HG02588 (cell line): Measurements from ENCODE around the gene ADSS1.

ENCODE experiments used
- ATAC-seq: cut with Tn5 transposase; IDR thresholded peaks from one replicate; pipeline ENCODE4 v1.9.1; 2021; ENCODE audit warnings: mild to moderate bottlenecking, moderate library complexity; ENCODE audit not compliant: unreplicated experiment

The ADSS1 gene

DNA sequence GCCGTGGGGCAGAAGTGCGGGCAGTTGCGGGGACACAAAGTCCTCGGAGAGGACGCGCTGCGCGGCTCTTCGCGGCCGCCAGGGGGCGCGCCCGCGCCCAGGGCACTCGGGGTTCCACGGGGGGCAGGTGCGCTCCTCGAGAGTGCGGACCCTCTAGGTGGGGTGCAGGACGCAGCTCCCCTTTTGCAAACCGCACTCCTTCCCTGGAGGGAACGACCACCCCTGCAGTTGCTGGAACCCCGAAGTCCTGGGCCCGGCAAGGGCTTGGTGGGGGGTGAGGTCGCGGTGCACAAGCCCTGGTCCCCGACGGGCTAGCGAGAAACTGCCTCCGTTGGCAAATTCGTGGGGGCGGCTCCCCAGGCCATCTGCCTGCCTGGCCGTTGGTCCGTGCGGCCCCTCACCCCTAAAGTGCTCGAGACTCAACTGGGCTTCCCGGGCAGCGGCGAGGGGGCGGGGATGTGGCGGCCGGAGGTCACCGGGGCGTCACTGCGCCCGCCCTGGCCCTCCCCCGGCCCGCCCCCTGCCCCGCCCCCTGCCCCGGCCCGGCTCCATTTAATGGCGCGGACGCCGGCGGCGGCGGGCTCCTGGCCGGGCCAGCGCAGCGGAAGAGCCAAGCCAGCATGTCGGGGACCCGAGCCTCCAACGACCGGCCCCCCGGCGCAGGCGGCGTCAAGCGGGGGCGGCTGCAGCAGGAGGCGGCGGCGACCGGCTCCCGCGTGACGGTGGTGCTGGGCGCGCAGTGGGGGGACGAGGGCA lies at the start of gene ADSS1:
TSS of gene ADSS1 (plus strand) at position 579 of the 756 bp plus-strand sequence. CDS start at position 621, 42 bp downstream.
- ATAC-seq: no peak

DNA sequence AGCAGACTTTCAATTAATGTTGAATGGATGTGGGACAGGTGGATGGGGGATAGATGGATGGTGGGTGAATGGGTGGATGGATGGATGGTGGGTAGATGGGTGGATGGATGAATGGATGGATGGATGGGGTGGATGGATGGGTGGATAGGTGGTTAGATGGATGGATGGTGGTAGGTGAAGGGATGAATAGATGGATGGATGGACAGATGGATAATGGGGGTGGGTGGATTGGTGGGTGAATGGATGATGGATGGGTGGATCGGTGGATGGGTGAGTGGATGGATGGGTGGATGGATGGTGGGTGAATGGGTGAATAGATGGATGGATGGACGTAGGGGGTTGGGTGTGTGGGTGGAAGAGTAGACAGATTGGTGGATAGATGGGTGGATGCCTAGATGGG lies 48.6 kb upstream of the ADSS1 start:
- ATAC-seq: no peak

DNA sequence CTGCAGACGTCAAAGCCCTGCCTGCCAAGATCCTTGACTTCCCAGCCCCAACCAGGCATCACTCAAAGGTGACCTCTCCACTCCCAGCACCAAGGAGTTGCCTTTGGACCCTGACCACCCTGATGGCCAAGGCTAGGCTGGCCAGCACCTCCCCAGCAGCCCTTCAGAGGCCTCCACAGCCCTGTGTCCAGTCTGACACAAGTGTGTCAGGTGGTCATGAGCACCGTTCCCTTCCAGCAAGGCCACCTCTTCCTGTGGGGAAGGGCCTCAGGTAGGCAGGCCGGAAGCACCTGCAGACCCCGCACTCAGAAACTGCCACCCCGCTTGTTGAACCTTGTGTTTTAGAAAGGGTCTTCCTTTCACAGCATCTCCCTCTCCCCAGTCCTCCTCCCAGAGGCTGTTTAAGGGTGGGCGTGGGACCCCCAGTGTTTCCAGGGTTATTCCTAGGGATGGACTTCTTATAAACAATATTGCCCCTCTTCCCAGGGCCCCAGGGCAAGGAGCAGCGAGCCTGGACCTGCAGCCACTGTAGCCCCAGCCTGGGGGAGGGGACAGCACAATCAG lies 47.8 kb upstream of the ADSS1 start:
- no peak for ATAC-seq

DNA sequence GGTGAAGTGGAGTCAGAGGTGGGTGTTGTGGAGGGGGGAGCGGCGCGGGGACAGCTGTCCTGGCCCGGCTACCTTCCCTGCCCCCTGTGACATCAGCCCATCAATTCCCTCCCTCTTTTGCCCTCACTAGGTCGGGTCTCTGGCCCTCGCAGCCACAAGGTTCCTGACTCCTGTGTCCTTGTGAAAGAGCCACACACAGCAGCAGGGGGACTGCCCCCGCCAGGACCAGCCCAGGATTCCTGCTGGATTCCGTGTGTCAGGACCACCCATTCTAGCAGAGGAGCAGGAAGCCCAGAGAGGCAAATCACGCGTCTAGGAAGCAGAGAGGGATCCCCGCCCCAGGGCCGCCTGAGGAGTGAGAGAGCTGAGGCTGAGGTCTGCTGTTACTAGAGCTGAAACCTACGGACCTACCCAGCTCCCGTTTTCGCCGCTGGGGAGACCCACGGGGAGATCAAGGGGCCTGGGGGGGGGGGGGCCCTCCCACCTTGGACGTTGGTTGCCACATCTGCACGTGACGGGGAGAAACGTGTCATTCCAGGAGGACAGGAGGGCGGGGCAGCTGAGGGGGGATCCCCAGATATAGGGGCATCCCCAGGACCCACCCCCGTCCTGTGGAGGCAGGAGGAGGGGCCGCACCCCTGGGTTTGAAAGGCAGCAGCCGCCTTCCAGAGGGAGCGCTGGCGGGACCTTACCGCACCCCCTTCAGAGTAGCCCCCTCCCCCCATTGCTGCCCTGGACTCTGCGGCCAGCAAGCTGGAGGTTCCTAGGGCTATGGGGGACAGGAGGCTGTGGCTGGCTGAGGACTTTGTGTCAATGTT lies 47.1 kb upstream of the ADSS1 start:
- ATAC-seq: no peak

DNA sequence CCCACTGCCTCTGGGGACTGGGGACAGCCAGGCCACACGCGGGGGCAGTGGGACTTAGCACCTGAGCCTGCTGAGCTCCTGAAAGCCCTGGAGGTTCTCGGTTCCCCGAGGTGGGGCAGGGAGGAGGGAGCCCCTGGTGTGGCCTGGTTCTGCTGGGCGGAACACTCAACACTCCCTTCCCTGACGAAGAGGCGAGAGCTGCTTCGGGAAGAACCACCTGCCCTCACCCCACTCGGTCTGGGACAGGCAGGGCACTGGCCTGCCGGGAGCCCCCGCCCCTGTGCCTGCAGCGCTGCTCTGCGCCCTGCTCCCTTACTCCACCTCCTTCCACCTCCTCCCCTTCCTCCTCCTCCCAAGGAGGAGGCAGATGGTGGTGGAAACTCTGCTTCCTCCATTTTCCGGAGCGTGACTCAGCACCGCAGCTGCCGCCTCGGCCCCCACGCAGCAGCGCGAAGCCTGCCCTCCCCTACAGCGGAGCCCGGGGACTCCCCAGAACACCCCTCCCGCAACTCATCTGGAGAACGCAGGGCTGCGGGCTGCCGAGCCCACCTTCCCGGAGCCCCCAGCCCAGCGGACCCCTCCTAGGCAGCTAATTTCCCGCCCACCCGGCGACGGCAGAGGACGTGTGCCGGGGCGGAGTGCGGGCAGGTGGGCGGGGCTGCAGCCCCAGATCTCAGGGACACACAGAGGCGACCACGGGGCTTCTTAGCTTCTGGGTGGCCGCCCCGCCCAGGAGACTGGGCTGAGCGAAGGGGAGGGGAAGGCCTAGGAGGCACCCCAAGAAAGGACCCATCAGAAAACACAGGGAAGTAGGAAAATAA lies 46.3 kb upstream of the ADSS1 start:
- ATAC-seq: no peak

DNA sequence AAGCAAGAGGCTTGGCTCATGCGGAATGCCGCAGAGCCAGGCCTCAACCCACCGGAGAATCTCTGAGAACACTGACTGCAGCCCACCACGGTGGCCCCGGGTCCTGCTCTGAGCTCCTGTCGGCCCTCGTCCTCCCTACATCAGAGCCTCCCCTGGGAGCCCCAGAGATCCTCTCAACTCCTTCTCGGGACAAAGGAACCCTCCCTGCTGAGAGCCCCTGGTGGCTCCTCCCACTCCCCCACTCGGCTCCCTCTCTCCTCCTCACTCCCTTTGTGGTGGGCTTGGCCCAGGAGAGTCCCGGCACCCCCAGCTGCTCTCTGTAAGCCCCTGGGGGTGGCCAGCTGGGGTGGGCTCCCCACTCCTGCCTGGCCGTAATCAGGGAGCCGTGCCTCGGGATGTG lies 45.7 kb upstream of the ADSS1 start:
- no peak for ATAC-seq

DNA sequence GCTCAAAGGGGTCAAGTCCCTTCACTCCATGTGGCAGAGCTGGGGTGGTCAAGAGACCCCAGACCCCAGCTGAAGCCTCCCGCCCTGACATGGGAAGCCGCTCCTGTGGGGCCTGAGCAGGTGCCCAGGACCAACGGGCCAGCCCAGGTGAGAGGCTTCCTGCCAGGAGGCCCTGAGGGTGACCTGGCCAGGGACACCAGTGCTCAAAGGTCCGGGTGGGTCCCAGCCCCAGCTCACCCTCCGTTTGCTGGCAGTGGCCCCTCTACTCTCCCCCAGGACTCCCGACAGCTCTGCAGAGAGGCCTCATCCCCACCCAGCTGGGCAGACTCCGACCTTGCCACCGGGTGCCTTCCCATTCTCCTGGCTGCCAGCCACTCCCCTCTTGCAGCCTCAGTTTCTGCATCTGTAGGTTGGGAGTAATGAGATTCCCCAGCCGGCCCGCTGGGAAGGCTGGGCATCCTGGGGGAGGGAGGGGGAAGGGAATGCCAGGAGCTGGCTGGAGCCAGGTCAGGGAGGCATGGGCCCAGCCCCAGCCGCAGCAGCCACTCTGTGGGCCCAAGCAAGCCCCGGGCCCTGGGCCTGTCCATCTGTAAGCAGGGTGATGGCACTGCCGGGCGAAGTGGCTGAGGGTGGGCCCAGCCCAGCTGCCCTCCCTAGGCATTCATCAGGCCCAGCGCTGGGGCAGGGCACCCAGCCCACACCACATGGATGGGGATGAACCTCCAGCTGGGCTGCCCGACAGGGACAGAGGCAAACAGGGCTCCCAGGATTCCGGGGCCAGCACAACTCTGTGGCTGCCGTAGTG lies 44.9 kb upstream of the ADSS1 start:
- no peak for ATAC-seq

DNA sequence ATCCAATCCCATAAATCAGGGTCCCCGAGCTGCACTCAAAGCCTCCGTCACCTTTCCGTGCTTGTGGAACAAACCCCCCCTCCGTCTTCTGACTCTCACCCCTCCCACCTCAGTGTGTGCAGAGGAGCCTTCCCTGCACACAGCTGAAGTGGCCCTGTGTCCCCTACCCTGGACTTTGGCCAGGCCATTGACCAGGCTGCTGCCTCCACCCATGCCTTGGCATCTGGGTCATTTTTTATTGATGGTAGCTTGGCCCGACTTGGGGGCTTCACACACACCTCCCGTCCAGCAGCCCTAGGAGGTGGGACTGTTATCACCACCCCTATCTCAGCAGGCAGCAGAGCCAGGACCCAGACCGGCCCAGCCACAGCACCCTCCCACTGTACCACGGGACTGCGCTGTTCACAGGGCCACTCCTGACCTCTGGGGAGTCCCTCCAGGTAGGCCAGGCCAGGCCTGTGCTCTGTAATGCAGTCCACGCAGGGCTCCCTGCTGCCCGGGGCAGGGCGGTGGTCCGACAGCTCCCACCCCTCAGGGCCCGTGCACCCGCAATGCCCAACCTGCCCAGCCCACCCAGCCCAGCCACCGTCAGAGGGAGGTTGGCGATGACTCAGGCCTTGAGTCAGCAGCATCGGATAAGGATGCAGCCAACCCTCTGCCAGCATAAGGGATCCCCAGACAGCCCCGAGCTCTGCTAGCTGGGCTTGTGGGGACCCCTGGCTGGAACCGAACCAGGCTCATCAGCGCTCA lies 43.8 kb upstream of the ADSS1 start:
- no peak for ATAC-seq

DNA sequence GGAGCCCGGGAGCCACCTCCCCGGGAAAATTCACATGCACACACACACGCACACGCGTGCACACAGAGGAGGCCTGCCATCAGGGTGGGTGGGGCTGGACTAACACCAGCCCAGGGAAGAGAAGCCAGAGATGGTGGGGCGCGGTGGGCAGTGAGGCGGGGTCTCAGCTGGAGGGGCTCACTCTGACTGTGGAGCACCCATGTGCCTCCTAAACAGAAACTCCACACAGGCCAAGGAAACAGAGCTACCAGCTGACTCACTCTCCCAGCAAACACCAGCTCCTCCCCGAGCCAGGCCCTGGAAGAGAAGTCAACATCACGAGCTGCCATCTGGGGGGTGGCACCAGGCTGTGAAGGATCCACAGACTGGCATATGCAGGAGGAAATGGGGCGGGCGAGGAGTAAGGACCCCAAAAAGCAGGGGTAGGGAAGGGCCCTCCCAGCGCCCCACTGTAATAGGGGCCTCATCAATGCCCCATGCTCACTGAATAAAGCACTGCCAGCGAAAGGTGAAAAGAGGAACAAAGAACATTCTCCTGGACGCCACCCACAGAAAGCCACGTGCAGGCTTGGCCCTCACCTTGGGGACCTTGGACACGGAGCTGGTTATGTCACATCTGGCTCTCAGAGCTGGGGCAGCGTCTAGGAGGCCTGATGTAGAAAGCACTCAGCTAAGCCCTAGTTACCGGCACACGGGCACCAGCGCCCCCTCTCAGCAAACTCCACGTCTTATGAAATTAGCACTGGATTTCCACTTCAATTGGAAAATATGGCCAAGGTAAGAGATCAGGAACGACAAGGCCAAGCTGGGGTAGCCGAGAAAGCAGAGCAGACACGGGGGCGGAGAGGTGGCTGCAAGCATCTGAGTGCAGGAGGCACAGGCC lies 43.0 kb upstream of the ADSS1 start:
- ATAC-seq: no peak

DNA sequence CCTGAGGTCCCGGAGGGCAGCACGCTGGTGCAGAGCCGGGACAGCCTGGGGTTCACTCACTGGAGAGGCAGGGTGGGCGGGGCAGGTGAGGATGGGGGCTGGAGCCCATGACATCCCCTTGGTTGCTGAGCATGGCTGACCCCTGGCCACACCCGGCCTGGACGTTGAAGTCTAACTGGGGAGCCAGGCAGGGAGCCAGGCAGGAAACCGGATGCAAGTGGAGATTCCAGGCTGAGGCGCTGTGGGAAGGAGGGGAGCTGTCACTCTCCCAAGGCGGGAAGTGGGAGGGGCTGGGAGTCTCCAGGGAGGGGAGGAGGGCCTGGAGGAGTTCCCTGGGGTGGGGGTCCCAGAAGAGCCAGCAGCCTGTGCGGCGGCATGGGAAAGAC lies 42.3 kb upstream of the ADSS1 start:
- no peak for ATAC-seq

DNA sequence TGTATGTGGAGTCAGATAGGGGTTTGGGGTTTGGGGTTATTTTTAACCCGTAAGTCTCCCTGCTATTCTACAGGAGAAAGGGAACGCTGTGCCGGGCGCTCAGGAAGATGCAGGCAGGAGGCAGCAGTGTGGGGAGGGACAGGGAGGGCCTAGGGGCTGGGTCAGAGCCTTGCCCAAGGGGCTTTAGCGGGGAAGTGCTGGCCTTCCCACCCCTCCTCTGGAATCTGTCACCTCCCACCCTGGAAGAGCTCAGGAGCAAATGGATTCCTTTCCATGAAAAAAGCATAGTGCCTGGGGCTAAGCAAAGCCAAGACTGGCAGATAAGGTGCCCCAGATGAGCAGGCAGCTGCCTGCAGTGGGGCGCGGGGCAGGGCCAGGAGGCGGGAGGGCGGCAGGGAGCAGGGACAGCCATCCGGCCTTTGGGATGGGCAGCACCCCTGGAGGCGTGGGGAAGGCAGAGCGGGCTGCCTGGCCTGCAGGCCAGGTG lies 41.9 kb upstream of the ADSS1 start:
- ATAC-seq: no peak

DNA sequence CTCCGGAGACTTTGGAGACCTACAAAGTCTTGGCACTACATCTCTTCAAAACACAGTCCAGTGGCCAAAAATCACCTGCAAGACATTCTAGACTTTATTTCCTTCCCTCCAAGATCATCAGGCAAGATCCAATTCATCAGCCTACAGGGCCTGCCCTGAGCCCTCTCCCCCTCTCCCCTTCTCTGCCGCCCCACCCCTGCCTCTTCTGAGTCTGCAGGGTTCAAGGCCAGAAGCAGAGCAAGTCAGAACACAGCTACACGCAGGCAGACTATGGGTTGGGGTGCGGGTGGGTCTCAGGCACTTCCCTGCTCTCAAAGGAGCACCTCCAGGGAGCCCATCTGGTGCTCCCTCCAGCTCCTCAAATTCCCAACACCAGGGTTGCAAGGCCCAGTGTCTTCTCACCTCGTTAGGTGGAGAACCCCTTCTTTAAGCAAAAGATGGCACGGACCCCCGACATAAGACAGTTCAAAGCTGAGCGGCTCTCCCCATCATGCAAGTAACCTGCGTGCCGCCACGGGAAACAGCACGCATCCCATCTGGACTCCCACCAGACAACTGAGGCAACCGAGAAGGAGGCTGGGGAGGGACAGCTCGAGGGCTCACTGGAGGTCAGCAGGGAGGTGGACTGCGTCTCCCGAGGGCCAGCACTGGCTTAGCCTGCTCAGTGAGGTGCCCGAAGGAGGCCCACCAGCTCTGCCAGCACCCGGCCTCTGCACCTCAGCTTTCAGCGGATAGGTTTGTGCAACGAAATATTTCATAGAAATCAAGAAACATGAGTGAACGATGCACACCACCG lies 40.2 kb upstream of the ADSS1 start:
- no peak for ATAC-seq

DNA sequence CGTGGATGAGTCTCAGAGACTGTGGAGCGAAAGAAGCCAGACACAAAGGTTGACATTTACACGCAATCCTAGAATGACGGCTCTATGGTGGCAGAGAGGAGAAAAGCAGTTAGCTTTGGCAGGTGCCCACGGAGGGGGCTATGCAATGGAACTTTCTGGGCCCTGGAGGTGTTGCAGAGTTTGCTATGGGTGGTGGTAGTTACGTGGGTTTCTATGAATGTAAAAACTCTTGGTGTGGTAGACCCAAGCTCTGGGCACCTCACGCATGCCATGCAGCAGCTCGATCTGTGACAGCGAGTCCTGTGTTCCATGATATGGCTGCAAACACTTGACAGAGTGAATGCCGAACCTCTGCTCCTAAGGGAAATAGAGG lies 39.6 kb upstream of the ADSS1 start:
- ATAC-seq: no peak

DNA sequence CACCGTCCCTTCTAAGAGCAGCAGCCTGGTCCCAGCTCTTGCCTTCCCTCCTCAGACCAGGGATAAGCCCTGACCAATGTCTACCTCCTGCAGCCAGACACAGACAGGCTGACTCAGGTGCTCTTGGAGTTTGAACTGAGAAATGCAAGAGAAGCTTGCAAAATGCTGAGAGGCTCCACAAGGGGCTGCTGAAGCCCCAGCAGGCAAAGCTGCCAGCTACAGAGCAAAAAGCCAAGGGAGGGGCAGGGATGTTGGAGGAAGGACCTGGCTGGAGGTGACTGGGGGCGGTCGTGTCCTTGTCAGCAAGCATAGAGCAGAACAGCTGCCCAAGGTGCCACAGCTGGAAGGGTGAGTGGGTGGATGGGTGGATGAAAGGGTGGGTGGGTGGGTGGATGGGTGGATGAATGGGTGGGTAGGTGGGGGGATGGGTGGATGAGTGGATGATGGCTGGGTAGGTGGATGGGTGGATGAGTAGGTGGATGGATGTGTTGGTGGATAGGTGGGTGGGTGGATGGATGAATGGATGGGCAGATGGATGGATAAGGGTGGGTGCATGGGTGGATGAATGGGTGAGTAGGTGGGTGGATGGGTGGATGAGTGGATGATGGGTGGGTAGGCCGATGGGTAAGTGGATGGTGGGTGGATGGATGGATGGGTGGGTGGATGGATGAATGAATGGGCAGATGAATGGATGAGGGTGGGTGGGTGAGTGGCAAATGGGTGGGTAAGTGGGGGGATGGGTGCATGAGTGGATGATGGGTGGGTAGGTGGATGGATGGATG lies 38.6 kb upstream of the ADSS1 start:
- ATAC-seq: no peak

DNA sequence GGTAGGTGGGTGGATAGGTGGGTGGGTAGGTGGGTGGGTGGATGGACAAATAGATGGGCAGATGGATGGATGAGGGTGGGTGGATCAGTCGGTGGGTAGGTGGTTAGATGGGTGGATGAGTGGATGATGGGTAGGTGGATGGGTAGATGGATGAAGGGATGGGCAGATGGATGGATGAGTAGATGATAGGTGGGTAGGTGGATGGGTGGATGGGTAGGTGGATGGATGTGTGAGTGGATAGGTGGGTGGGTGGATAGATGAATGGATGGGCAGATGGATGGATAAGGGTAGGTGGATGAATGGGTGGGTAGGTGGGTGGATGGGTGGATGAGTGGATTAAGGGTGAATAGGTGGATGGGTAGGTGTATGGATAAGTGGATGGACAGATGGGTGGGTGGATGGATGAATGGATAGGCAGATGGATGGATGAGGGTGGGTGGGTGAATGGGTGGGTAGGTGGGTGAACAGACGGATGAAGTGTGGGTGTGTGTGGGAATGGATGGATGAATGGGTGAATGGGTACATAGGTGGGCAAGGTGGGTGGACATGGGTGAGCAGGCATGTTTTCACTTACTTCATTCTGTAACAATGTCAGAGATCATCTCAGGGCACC lies 37.9 kb upstream of the ADSS1 start:
- no peak for ATAC-seq
